ENCODE results near the gene MAP6. TPM values are rescaled to one million over a fixed set of nuclear protein-coding genes. Genes with fewer than 3 reads are reported as not detected.

MAP6 gene
- total and polyA plus RNA-seq, 9 of the 15 experiments (the other 6 are each of a cell fraction or from before 2014, with no cell fraction given) = not detected

GRCh38 chr11:75563978-75564552, 104.8 kb downstream of the MAP6 start (continued):
- TF ChIP-seq MNT (conservative IDR thresholded peaks at IDR 0.05) (peak; percentile 34 to 69; a peak in 2 of 4 replicates), KAT7 (CRISPR knock-in tag; IDR thresholded peaks at IDR 0.05; ENCODE audit: borderline replicate concordance) (no peak), MXI1 (IDR thresholded peaks at IDR 0.05; ENCODE audit: low read depth, low read length) (no peak), SP2 (IDR thresholded peaks at IDR 0.05; ENCODE audit: extremely low read depth, low read depth, low read length, poor library complexity, severe bottlenecking) (no peak), HDAC1 (IDR thresholded peaks at IDR 0.05) (peak in 1 of 2 experiments; percentile 25; a peak in 1 of 4 replicates), CCNT2 (IDR thresholded peaks at IDR 0.05; ENCODE audit: borderline replicate concordance, extremely low read depth, insufficient read length, low read depth, low read length) (no peak), CREB3L1 (IDR thresholded peaks at IDR 0.05; ENCODE audit: borderline replicate concordance, low read depth) (peak; percentile 100), CREB1 (IDR thresholded peaks at IDR 0.05) (0 out of 2 replicates have a peak, but pooled peaks have one; percentile 55), CREB1 (CRISPR knock-in tag; IDR thresholded peaks at IDR 0.05) (peak; percentile 87), RBM39 (optimal IDR thresholded peaks at IDR 0.05; ENCODE audit: low read depth, low read length) (no peak), PBX2 (CRISPR knock-in tag; IDR thresholded peaks at IDR 0.05; ENCODE audit: low read depth) (no peak), PBX2 (tag; conservative IDR thresholded peaks at IDR 0.05; ENCODE audit: low read depth) (no peak), MYNN (IDR thresholded peaks at IDR 0.05) (peak; percentile 70), MYNN (CRISPR knock-in tag; IDR thresholded peaks at IDR 0.05) (no peak), ZFP36 (IDR thresholded peaks at IDR 0.05; ENCODE audit: low read depth, low read length, partially characterized antibody) (no peak), ZKSCAN3 (CRISPR knock-in tag; IDR thresholded peaks at IDR 0.05) (no peak), UBTF (IDR thresholded peaks at IDR 0.05; ENCODE audit: borderline replicate concordance in 1 of 2, low read depth in 2 of 2, low read length in 2 of 2) (no peak), ZNF3 (CRISPR knock-in tag; IDR thresholded peaks at IDR 0.05) (no peak), DMBX1 (CRISPR knock-in tag; IDR thresholded peaks at IDR 0.05; ENCODE audit: borderline replicate concordance) (0 out of 2 replicates have a peak, but pooled peaks have one; percentile 59), ZNF75A (CRISPR knock-in tag; IDR thresholded peaks at IDR 0.05) (no peak), TCFL5 (CRISPR knock-in tag; conservative IDR thresholded peaks at IDR 0.05) (no peak)

Data from K562 (cell line).